Middle frontal gyrus (tissue), 1 donor: ENCODE results near the gene PDGFA.

Experiments used
- DNase-seq: peaks from one replicate; pipeline ENCODE4 v3.0.0-alpha.2; 2015; ENCODE audit warnings: low spot score; ENCODE audit errors: extremely low spot score

Gene PDGFA

GRCh38 chr7:474605-475424, 44.8 kb downstream of the PDGFA start:
- DNase-seq: no peak

- DNase-seq: no peak
Observed at GRCh38 chr7:473870-474604, 45.6 kb downstream of the PDGFA start.

- no peak for DNase-seq
Observed at GRCh38 chr7:473211-473734, 46.4 kb downstream of the PDGFA start.

- DNase-seq: no peak
Observed at GRCh38 chr7:472640-472957, 47.0 kb downstream of the PDGFA start.

- no peak for DNase-seq
Observed at GRCh38 chr7:471866-472639, 47.6 kb downstream of the PDGFA start.

GRCh38 chr7:471191-471865, 48.3 kb downstream of the PDGFA start:
- no peak for DNase-seq

GRCh38 chr7:469563-469961, 50.1 kb downstream of the PDGFA start:
- DNase-seq: no peak

GRCh38 chr7:468681-469562, 50.7 kb downstream of the PDGFA start:
- no peak for DNase-seq

- DNase-seq: no peak
Observed at GRCh38 chr7:467856-468545, 51.6 kb downstream of the PDGFA start.

- no peak for DNase-seq
Observed at GRCh38 chr7:467393-467828, 52.2 kb downstream of the PDGFA start.

GRCh38 chr7:466465-467191, 53.0 kb downstream of the PDGFA start:
- DNase-seq: no peak

- DNase-seq: no peak
Observed at GRCh38 chr7:465710-466400, 53.8 kb downstream of the PDGFA start.

GRCh38 chr7:464454-465401, 54.9 kb downstream of the PDGFA start:
- DNase-seq: no peak

- DNase-seq: no peak
Observed at GRCh38 chr7:463817-464453, 55.7 kb downstream of the PDGFA start.

GRCh38 chr7:463362-463781, 56.3 kb downstream of the PDGFA start:
- no peak for DNase-seq

GRCh38 chr7:462173-463103, 57.2 kb downstream of the PDGFA start:
- no peak for DNase-seq
